Gastroesophageal sphincter (tissue), 3 donors: ENCODE results near the gene MYO15B.

ENCODE experiments used
- EP300 ChIP-seq: sonication (generic); formaldehyde crosslinking; IDR thresholded peaks from one replicate; pipeline ENCODE4 v1.6.1; 2017; ENCODE audit warnings: antibody characterized with exemption, mild to moderate bottlenecking
- POLR2A ChIP-seq, 2 donors: fragments of 450-650 bp; IDR thresholded peaks; one replicate each; pipeline ENCODE4 v1.6.1; 2017; ENCODE audit warnings: antibody characterized with exemption in 2 of 2, mild to moderate bottlenecking in 2 of 2, moderate library complexity in 1 of 2
- POLR2AphosphoS5 ChIP-seq: sonication (generic); formaldehyde crosslinking; IDR thresholded peaks from one replicate; pipeline ENCODE4 v1.6.1; 2017; ENCODE audit warnings: antibody characterized with exemption
- TF ChIP-seq, protein P1 (sequence below), 4 experiments: fragments of 200-600 bp in 2 of 4; fragments of 450-650 bp in 2 of 4; sonication (generic) in 1 of 4; IDR thresholded peaks; one replicate each; pipeline ENCODE4 v1.5.1; 2017 to 2019; ENCODE audit warnings: antibody characterized with exemption in 4 of 4, mild to moderate bottlenecking in 2 of 4, moderate library complexity in 2 of 4

- TF ChIP-seq, protein P1, sequence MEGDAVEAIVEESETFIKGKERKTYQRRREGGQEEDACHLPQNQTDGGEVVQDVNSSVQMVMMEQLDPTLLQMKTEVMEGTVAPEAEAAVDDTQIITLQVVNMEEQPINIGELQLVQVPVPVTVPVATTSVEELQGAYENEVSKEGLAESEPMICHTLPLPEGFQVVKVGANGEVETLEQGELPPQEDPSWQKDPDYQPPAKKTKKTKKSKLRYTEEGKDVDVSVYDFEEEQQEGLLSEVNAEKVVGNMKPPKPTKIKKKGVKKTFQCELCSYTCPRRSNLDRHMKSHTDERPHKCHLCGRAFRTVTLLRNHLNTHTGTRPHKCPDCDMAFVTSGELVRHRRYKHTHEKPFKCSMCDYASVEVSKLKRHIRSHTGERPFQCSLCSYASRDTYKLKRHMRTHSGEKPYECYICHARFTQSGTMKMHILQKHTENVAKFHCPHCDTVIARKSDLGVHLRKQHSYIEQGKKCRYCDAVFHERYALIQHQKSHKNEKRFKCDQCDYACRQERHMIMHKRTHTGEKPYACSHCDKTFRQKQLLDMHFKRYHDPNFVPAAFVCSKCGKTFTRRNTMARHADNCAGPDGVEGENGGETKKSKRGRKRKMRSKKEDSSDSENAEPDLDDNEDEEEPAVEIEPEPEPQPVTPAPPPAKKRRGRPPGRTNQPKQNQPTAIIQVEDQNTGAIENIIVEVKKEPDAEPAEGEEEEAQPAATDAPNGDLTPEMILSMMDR (IDR thresholded peaks at IDR 0.05), result no peak
- TF ChIP-seq POLR2AphosphoS5 (no peak), POLR2A (IDR thresholded peaks at IDR 0.05) (no peak), EP300 (no peak)
These were observed 64.7 kb downstream of the MYO15B start for GRCh38 chr17:75652341-75652740.
